Stimulated activated CD4-positive, alpha-beta T cell treated with anti-CD3 and anti-CD28 coated beads, Interleukin-2, amount 100 ng/mL, for 4 hours (primary cell): Measurements from ENCODE around the gene AGFG1.
"Not testable (repeated sequence)": the region's sequence is repeated elsewhere in the genome, so short reads cannot be mapped to it uniquely, and the experiment has no call there.

Source experiments
- DNase-seq: peaks from one replicate; pipeline ENCODE4 v3.0.0-alpha.2; 2020; ENCODE audit warnings: low read depth

The AGFG1 gene

GRCh38 chr2:227500301-227500630, 28.3 kb downstream of the AGFG1 start:
- DNase-seq, result no peak

GRCh38 chr2:227503433-227504406, 31.8 kb downstream of the AGFG1 start:
- no peak for DNase-seq

GRCh38 chr2:227504700-227505099, 32.7 kb downstream of the AGFG1 start:
- no peak for DNase-seq

- DNase-seq, result no peak
Measured at GRCh38 chr2:227506456-227506855, 34.5 kb downstream of the AGFG1 start.

- DNase-seq, result no peak
Measured at GRCh38 chr2:227507963-227508362, 36.0 kb downstream of the AGFG1 start.

- no peak for DNase-seq
Measured at GRCh38 chr2:227509076-227509475, 37.1 kb downstream of the AGFG1 start.

- no peak for DNase-seq
Measured at GRCh38 chr2:227509824-227510619, 38.1 kb downstream of the AGFG1 start.

- no peak for DNase-seq
Measured at GRCh38 chr2:227510620-227510958, 38.6 kb downstream of the AGFG1 start.

- DNase-seq, result no peak
Measured at GRCh38 chr2:227511239-227511930, 39.4 kb downstream of the AGFG1 start.

GRCh38 chr2:227511955-227512354, 40.0 kb downstream of the AGFG1 start:
- no peak for DNase-seq

GRCh38 chr2:227513113-227513512, 41.2 kb downstream of the AGFG1 start:
- no peak for DNase-seq

- DNase-seq, result no peak
Measured at GRCh38 chr2:227515742-227516141, 43.8 kb downstream of the AGFG1 start.

GRCh38 chr2:227517724-227518123, 45.8 kb downstream of the AGFG1 start:
- DNase-seq, result no peak

GRCh38 chr2:227518278-227518865, 46.4 kb downstream of the AGFG1 start:
- DNase-seq, result not testable (repeated sequence)

- not testable (repeated sequence) for DNase-seq
Measured at GRCh38 chr2:227521178-227521577, 49.2 kb downstream of the AGFG1 start.

GRCh38 chr2:227524665-227525064, 52.7 kb downstream of the AGFG1 start:
- DNase-seq, result no peak

GRCh38 chr2:227527351-227527750, 55.4 kb downstream of the AGFG1 start:
- no peak for DNase-seq

GRCh38 chr2:227528803-227529202, 56.8 kb downstream of the AGFG1 start:
- DNase-seq, result no peak

- no peak for DNase-seq
Measured at GRCh38 chr2:227529871-227530270, 57.9 kb downstream of the AGFG1 start.

GRCh38 chr2:227534714-227535113, 62.8 kb downstream of the AGFG1 start:
- no peak for DNase-seq

GRCh38 chr2:227536445-227536844, 64.5 kb downstream of the AGFG1 start:
- DNase-seq, result no peak

- no peak for DNase-seq
Measured at GRCh38 chr2:227539465-227539956, 67.6 kb downstream of the AGFG1 start.
